Measurements from ENCODE around the gene GPD1L.

GPD1L gene

DNA sequence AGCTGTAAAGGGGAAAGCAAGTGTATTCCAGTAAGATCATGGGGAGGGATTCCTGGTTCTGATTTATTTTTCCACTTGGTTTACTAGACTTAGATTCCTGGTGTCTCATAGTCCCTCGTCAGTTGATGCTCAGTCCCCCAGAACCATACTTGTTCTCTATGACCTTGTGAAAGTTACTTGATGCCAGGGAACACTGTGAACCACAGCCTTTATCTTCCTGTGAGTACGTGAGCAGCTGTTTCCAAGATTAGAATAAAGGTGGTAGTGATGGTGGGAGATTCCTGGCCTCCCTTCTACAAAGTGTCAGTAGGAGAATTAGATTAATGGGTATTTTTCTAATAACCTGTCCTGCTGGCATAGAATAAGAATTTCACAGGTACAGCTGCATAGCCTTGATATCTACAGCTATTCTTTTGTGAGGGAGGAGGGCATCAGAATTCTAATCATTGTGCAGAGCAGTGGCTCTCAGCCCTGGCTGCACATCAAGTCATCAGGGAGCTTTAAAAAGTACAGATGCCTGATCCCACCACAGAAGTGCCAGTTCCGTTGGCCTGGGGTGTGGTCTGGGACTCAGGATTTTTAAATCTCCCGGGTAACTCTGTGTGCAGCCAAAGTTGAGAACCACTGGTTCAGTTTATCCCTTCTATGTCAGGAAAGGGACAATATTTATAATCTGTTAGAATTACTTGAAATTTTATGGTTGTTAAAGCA, 20.0 kb downstream of the GPD1L start:
- no peak overlapping the region for H3K4me3 ChIP-seq (ENCODE audit: low read length, poor library complexity, severe bottlenecking)
- no peaks in the 10 kb centered on the region for H3K79me2 ChIP-seq (ENCODE audit: insufficient read depth, low read length)
- H3K4me2 ChIP-seq (ENCODE audit: low read depth, low read length, poor library complexity, severe bottlenecking) = no peak overlapping the region
- no peaks in the 10 kb centered on the region for H3F3A ChIP-seq (ENCODE audit: low read depth)
- H3K9me3 ChIP-seq (ENCODE audit: insufficient read depth, low read depth, low read length) = no peaks in the 10 kb centered on the region
- no peaks in the 10 kb centered on the region for H4K20me1 ChIP-seq (ENCODE audit: insufficient read depth, low read length, poor library complexity, severe bottlenecking)
- no peaks in the 10 kb centered on the region for H3K9me2 ChIP-seq (replicated peaks; ENCODE audit: low read depth, low read length)
- TF ChIP-seq EZH2phosphoT487 (IDR thresholded peaks at IDR 0.05; ENCODE audit: borderline replicate concordance) = no peak
- TF ChIP-seq, protein P1, sequence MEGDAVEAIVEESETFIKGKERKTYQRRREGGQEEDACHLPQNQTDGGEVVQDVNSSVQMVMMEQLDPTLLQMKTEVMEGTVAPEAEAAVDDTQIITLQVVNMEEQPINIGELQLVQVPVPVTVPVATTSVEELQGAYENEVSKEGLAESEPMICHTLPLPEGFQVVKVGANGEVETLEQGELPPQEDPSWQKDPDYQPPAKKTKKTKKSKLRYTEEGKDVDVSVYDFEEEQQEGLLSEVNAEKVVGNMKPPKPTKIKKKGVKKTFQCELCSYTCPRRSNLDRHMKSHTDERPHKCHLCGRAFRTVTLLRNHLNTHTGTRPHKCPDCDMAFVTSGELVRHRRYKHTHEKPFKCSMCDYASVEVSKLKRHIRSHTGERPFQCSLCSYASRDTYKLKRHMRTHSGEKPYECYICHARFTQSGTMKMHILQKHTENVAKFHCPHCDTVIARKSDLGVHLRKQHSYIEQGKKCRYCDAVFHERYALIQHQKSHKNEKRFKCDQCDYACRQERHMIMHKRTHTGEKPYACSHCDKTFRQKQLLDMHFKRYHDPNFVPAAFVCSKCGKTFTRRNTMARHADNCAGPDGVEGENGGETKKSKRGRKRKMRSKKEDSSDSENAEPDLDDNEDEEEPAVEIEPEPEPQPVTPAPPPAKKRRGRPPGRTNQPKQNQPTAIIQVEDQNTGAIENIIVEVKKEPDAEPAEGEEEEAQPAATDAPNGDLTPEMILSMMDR (conservative IDR thresholded peaks at IDR 0.05; ENCODE audit: low read length) = no peak
- H2AFZ ChIP-seq (ENCODE audit: low read length) = no peak overlapping the region
- no peak overlapping the region for H3K9ac ChIP-seq (ENCODE audit: low read depth, low read length, poor library complexity, severe bottlenecking)
- no peaks in the 10 kb centered on the region for H3K4me1 ChIP-seq (ENCODE audit: insufficient read depth, low read length, poor library complexity, severe bottlenecking)
- no peaks in the 10 kb centered on the region for H3K36me3 ChIP-seq (ENCODE audit: insufficient read depth, low read length)
- H3K27me3 ChIP-seq (ENCODE audit: insufficient read depth, low read length, poor library complexity, severe bottlenecking) = no peaks in the 10 kb centered on the region

DNA sequence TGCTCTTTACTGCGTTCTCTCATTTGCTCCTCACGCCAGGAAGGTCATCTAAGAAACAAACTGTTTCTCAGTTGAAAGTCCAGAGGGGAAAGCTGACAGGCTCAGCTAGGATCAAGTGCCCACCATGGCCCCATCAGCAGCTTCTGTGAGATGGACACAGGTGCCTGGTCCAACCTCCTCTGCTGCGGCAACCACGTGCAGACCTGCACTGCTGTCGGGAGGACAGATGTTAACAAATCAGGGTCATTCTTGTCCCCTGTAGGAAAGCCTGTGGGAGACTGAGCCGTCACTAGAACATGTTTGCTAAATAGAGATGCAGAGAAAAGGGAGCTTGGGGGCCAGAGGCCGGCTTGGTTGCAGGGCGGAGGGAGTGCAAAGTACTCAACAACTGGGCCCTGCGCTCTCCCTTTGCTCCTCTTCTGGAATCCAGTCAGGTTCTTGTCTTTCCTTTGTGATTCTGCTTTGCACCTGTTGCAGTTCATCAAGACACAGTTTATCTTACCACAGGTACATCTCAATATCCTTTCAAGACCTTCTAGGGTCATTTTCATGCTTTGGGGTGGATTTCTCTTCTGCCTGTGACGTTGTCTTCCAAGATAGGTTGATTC, 20.9 kb downstream of the GPD1L start:
- TF ChIP-seq, protein P1 (conservative IDR thresholded peaks at IDR 0.05; ENCODE audit: low read length) = no peak
- no peak for TF ChIP-seq EZH2phosphoT487 (IDR thresholded peaks at IDR 0.05; ENCODE audit: borderline replicate concordance)
- no peaks in the 10 kb centered on the region for H3F3A ChIP-seq (ENCODE audit: low read depth)
- no peaks in the 10 kb centered on the region for H3K9me2 ChIP-seq (replicated peaks; ENCODE audit: low read depth, low read length)
- no peaks in the 10 kb centered on the region for H3K9me3 ChIP-seq (ENCODE audit: insufficient read depth, low read depth, low read length)
- H3K9ac ChIP-seq (ENCODE audit: low read depth, low read length, poor library complexity, severe bottlenecking) = no peak overlapping the region
- H3K4me2 ChIP-seq (ENCODE audit: low read depth, low read length, poor library complexity, severe bottlenecking) = no peak overlapping the region
- H3K36me3 ChIP-seq (ENCODE audit: insufficient read depth, low read length) = no peaks in the 10 kb centered on the region
- H3K4me1 ChIP-seq (ENCODE audit: insufficient read depth, low read length, poor library complexity, severe bottlenecking) = no peaks in the 10 kb centered on the region
- H4K20me1 ChIP-seq (ENCODE audit: insufficient read depth, low read length, poor library complexity, severe bottlenecking) = no peaks in the 10 kb centered on the region
- H3K27me3 ChIP-seq (ENCODE audit: insufficient read depth, low read length, poor library complexity, severe bottlenecking) = no peaks in the 10 kb centered on the region
- no peak overlapping the region for H3K4me3 ChIP-seq (ENCODE audit: low read length, poor library complexity, severe bottlenecking)
- no peaks in the 10 kb centered on the region for H3K79me2 ChIP-seq (ENCODE audit: insufficient read depth, low read length)
- no peak overlapping the region for H2AFZ ChIP-seq (ENCODE audit: low read length)

DNA sequence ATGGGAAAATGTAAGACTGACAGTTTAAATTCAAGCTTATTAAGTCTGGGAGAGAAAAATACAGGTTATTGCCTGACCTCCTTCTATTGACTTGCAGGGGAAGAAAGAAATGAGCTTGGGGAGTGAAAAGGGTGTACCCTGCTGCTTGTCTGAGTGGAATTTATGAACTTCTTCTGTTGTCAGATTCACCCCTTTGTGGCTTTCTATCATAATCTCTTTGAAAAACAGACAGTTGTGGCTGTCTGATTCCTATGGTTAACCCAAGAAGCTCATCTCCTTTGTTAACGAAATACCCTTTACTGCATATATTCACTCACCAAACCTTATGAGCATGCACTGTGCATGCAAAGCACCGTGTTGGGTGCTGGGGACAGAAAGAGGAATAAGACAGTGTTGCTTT, 22.5 kb downstream of the GPD1L start:
- Histone ChIP-seq H3K9me2 (replicated peaks; ENCODE audit: low read depth, low read length) (no peaks in the 10 kb centered on the region), H3K4me3 (ENCODE audit: low read length, poor library complexity, severe bottlenecking) (no peak overlapping the region), H2AFZ (ENCODE audit: low read length) (no peak overlapping the region), H3K79me2 (ENCODE audit: insufficient read depth, low read length) (no peaks in the 10 kb centered on the region), H3K36me3 (ENCODE audit: insufficient read depth, low read length) (no peaks in the 10 kb centered on the region), H3K4me1 (ENCODE audit: insufficient read depth, low read length, poor library complexity, severe bottlenecking) (no peaks in the 10 kb centered on the region), H3K27me3 (ENCODE audit: insufficient read depth, low read length, poor library complexity, severe bottlenecking) (no peaks in the 10 kb centered on the region), H3K4me2 (ENCODE audit: low read depth, low read length, poor library complexity, severe bottlenecking) (no peak overlapping the region), H4K20me1 (ENCODE audit: insufficient read depth, low read length, poor library complexity, severe bottlenecking) (no peaks in the 10 kb centered on the region), H3K9ac (ENCODE audit: low read depth, low read length, poor library complexity, severe bottlenecking) (no peak overlapping the region), H3F3A (ENCODE audit: low read depth) (no peaks in the 10 kb centered on the region), H3K9me3 (ENCODE audit: insufficient read depth, low read depth, low read length) (no peaks in the 10 kb centered on the region)
- TF ChIP-seq, protein P1 (conservative IDR thresholded peaks at IDR 0.05; ENCODE audit: low read length) = no peak
- no peak for TF ChIP-seq EZH2phosphoT487 (IDR thresholded peaks at IDR 0.05; ENCODE audit: borderline replicate concordance)
